Colonic mucosa (tissue), 4 donors: ENCODE results near the gene LRIG1. TPM values are rescaled to one million over a fixed set of nuclear protein-coding genes. Genes with fewer than 3 reads are reported as not detected.

Experiments used
- DNase-seq: peaks from one replicate; pipeline ENCODE4 v3.0.0-alpha.2; 2020
- H3K27ac ChIP-seq: fragments of 200-600 bp; one replicate; pipeline ENCODE4 v1.8.0; 2021
- H3K27me3 ChIP-seq: fragments of 200-600 bp; one replicate; pipeline ENCODE4 v1.8.0; 2021
- H3K36me3 ChIP-seq: fragments of 200-600 bp; one replicate; pipeline ENCODE4 v1.8.0; 2021
- H3K4me1 ChIP-seq: fragments of 200-600 bp; one replicate; pipeline ENCODE4 v1.8.0; 2021; ENCODE audit warnings: mild to moderate bottlenecking
- H3K4me3 ChIP-seq: fragments of 200-600 bp; one replicate; pipeline ENCODE4 v1.8.0; 2021
- H3K9ac ChIP-seq, 2 donors: one replicate each; pipeline ENCODE4 v1.7.0; 2013; ENCODE audit warnings: control low read depth in 2 of 2, low read depth in 2 of 2, low read length in 2 of 2
- H3K9me3 ChIP-seq: fragments of 200-600 bp; one replicate; pipeline ENCODE4 v1.8.0; 2021
- intact Hi-C: fragments of 100-400 bp; cut with DNase I; formaldehyde crosslinking; loops from one replicate; pipeline ENCODE4 v1.14.1; 2022
- total RNA-seq, 2 donors: library from RNA; stranded (reverse); fragmentation: NEBNext Ultra II Directional in 1 of 2; extraction: Animal tissue kit (Norgen Biotek cat#: 25700) in 1 of 2; gene quantifications; one replicate each; pipeline ENCODE4 v1.2.1, GENCODE V29; 2021
- TF ChIP-seq, protein P1 (sequence below): fragments of 200-600 bp; IDR thresholded peaks from one replicate; pipeline ENCODE4 v1.8.0; 2022; ENCODE audit warnings: antibody characterized with exemption, mild to moderate bottlenecking
- donor health status: healthy.
- donor health status: DM: no; HTN: no; CAD: no.
- donor health status: DM: no; HTN: no; CAD: no.

The LRIG1 gene
- total RNA-seq, 2 donors from 2014 or later: 43.9 to 57.5 TPM

DNA sequence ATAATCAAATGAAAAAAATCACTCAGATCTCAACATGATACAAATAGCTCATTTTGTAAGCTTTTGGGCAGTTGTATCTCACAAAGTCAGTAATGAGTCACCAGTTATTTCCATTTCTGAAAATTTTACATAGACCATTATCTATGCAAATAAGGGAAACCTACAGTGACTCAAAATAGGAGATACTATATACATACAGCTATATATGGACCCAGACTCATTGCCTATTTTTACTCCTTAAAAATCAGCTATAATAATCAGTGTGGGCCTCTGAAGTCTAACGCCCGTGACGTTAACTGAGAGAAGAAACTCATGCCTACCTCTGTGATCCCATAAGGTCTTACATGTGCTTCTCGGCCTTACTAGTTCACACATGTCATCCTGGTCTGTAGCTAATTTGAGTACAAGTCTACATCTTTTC is 31.6 kb downstream of the LRIG1 start:
- no peaks in the 10 kb centered on the region for H3K27me3 ChIP-seq
- TF ChIP-seq, protein P1, sequence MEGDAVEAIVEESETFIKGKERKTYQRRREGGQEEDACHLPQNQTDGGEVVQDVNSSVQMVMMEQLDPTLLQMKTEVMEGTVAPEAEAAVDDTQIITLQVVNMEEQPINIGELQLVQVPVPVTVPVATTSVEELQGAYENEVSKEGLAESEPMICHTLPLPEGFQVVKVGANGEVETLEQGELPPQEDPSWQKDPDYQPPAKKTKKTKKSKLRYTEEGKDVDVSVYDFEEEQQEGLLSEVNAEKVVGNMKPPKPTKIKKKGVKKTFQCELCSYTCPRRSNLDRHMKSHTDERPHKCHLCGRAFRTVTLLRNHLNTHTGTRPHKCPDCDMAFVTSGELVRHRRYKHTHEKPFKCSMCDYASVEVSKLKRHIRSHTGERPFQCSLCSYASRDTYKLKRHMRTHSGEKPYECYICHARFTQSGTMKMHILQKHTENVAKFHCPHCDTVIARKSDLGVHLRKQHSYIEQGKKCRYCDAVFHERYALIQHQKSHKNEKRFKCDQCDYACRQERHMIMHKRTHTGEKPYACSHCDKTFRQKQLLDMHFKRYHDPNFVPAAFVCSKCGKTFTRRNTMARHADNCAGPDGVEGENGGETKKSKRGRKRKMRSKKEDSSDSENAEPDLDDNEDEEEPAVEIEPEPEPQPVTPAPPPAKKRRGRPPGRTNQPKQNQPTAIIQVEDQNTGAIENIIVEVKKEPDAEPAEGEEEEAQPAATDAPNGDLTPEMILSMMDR: no peak
- intact Hi-C loops: no loop called here

DNA sequence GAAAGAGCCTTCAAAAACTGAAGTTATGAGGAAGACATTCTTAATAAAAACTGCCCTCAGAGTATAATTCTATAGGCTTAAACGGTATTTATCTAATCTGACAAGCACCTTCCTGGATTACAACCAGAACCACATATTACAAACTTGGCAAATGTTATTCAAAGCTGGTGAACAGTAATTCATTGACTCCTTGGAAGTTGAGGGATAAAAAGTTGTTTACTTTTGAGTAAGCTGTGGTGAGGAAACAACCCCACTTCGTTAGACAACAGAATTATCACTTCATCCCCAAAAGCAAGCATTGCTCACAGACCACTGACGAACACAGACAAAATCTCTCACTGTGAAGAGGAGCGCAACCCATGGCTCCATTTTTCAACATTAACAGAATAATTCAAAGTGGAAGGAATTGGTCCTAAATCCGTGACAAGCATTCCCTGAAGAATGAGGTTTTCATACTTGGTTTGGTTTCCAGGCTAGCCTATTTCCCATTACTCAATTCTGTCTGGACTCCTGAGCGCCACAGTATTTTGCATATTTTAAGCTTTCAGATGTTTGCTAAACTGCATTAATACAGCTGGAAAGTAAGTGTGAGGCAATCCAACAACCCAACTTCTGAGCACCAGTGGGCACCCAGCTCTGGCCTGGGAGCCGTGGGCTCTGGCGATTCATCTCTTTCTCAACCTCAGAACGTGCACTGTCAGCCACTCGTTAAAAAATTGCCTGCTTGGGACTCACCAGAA is 32.7 kb downstream of the LRIG1 start:
- TF ChIP-seq, protein P1: no peak
- H3K27ac ChIP-seq: no peak overlapping the region
- H3K27me3 ChIP-seq: no peaks in the 10 kb centered on the region
- DNase-seq: no peak
- no peak overlapping the region for H3K4me3 ChIP-seq
- no peaks in the 10 kb centered on the region for H3K9me3 ChIP-seq
- peaks cover 4% of the 10 kb centered on the region for H3K4me1 ChIP-seq
- H3K36me3 ChIP-seq: no peaks in the 10 kb centered on the region
- no peak overlapping the region for H3K9ac ChIP-seq
- intact Hi-C loops: no loop called here

More for the DNA sequence above, 31.6 kb downstream of the LRIG1 start:
- Histone ChIP-seq H3K4me3 (no peak overlapping the region), H3K27ac (no peak overlapping the region), H3K9me3 (no peaks in the 10 kb centered on the region), H3K4me1 (peaks cover 1% of the 10 kb centered on the region), H3K36me3 (no peaks in the 10 kb centered on the region), H3K9ac (no peak overlapping the region)
- no peak for DNase-seq

DNA sequence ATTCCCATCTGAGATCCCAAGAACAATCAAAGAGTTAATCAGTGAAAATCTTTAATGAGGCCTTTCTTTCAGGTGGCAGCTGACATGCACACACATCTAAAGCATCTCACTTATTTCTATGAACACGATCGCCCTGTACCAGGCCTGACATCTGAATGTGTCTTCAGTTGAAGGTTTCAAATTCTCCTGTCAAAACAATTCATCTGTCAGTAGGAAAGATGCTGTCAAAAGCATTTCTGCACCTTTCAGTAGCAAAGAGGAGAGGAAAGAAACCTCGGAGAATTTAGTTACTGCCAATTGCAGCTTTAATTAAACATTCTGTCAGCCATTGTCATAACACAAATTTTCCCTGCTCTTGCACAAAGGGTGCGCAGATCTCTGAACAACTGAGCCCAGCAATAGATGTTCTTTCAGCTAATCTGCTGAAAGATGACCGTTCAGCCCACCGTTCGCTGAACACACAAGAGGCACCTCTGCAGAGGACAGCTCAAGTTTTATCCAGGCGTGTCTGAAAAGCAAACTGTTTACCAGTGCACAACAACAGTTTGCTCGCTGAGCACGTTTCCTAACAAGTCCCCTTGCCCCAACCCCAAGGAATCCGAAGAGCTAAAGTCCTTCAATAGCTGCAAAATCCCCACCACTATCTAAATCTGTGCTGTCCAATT is 34.1 kb downstream of the LRIG1 start:
- TF ChIP-seq, protein P1: no peak
- peaks cover 4% of the 10 kb centered on the region for H3K4me1 ChIP-seq

DNA sequence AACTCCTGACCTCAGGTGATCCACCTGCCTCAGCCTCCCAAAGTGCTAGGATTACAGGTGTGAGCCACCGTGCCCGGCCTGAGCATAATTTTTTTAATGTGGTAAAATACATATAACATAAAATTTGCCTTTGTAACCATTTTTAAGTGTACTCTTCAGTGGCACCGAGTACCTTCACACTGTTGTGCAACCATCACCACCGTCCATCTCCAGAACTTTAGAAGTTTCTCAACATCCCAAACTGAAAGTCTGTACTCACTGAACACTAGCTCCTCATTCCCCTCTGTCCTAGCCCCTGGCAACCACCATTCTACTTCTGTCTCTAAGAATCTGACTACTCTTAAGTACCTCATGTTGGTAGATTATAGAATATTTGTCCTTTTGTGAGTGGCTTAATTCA is 35.2 kb downstream of the LRIG1 start:
- intact Hi-C loops: no loop called here
- H3K36me3 ChIP-seq: no peaks in the 10 kb centered on the region
- TF ChIP-seq, protein P1: no peak
- H3K9ac ChIP-seq: no peak overlapping the region
- no peak for DNase-seq
- H3K27me3 ChIP-seq: no peaks in the 10 kb centered on the region
- H3K4me1 ChIP-seq: peaks cover 4% of the 10 kb centered on the region
- no peak overlapping the region for H3K4me3 ChIP-seq
- no peak overlapping the region for H3K27ac ChIP-seq
- no peaks in the 10 kb centered on the region for H3K9me3 ChIP-seq

More for the DNA sequence above, 34.1 kb downstream of the LRIG1 start:
- no peaks in the 10 kb centered on the region for H3K36me3 ChIP-seq
- intact Hi-C loops: no loop called here
- H3K27ac ChIP-seq: no peak overlapping the region
- no peaks in the 10 kb centered on the region for H3K27me3 ChIP-seq
- H3K4me3 ChIP-seq: no peak overlapping the region
- no peak overlapping the region for H3K9ac ChIP-seq
- DNase-seq: no peak
- no peaks in the 10 kb centered on the region for H3K9me3 ChIP-seq

DNA sequence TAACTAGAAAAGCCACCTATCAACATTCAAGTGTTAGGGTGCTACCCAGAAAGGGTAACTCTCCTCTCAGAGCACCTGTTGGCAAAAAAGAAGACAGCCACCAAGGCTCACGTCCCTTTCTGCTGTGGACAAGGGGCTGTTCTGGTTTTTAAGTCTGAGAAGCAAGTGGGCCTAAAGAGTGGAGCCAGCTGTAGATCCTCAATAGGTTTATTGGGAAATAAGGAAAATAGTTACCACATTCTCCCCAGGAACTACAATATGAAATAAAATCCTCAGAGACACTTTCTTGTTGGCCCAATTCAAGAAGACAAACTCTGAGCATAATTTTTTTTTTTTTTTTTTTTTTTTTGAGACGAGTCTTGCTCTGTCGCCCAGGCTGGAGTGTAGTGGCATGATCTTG is 35.8 kb downstream of the LRIG1 start:
- no peaks in the 10 kb centered on the region for H3K9me3 ChIP-seq
- no peak overlapping the region for H3K9ac ChIP-seq
- DNase-seq: no peak
- H3K27me3 ChIP-seq: no peaks in the 10 kb centered on the region
- H3K36me3 ChIP-seq: no peaks in the 10 kb centered on the region
- intact Hi-C loops: no loop called here
- H3K4me3 ChIP-seq: no peak overlapping the region
- H3K4me1 ChIP-seq: peaks cover 4% of the 10 kb centered on the region
- no peak overlapping the region for H3K27ac ChIP-seq
- TF ChIP-seq, protein P1: no peak
